IPS-11a (cell line): Measurements from ENCODE around the gene LGR6.

Experiments used
- H3K4me3 ChIP-seq: one replicate; pipeline ENCODE4 v1.5.1; 2013; ENCODE audit warnings: low read depth, low read length, control low read depth

LGR6 gene

DNA sequence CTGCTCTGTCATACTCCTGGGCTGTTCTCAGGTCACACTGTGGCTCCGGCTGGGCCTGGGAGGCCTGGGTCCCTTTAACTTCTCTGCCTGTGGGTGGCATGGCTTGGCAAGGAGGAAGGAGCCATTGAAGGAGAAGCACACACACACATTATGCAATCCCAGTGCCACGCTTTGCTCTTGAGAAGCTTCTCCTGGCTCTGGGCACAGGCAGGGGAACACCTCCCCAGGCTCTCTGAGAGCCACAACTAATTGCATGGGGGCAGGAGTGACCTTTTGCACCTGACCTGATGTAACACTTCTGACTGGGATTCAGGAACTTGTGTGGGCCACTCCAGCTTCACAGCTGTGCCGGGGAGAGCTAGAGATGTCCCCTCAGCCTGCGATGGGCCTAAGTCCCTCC, 23.1 kb downstream of the LGR6 start:
- no peak overlapping the region for H3K4me3 ChIP-seq

DNA sequence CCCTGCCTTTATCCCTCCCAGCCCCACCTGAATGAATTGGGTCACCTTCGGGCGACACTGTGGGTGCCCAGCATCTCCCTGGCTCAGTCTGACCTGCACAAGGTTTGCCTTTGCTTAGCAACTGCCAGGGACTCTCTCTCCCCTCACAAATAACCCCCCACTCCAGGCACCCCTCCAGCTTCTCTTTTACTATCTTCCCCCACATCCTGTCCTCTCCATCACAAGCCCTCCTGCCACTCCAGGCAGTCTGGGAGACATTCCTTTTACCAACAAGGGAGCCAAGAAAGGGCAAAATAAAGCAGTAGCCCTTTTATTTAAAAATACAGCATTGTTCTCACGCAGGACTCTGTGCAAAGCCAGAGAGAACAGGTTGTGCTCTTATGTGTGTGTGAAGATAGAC, 23.9 kb downstream of the LGR6 start:
- H3K4me3 ChIP-seq, result no peak overlapping the region

DNA sequence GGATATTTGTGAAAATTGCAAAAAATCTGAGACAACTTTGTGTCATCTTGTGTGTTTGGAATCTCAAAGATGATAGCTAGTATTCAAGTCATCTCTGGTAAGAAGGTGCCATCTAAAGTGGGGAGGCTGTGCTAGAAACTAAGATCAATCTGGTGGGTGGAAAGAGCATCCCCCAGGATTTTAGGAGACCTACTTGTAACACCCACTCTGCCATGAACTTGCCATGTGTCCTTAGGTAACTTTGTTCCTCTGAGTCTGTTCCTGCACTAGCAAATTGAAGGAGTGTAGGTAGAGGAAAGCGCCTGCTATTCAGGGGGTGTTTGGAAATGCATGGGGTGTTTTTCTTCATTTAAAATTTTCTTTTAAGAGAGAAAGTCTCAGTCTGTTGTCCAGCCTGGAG, 24.4 kb downstream of the LGR6 start:
- no peak overlapping the region for H3K4me3 ChIP-seq

DNA sequence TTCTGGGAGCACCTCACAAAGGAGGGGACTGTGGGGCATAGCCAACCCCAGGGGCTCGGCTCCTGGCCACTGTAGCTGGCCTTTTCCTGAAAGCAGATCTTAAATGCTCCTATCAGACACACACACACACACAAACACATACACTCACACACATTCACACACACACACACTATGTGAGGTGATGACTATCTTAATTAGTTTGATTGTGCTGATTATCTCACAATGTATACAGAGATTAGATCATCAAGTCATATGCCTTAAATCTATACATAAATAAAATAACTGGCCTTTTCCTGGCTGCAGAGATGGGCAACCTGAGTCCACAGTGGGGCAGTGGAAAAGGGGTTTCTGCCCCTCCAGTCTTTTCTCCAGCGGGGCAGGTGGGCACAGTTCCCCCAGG, 27.1 kb downstream of the LGR6 start:
- no peak overlapping the region for H3K4me3 ChIP-seq

DNA sequence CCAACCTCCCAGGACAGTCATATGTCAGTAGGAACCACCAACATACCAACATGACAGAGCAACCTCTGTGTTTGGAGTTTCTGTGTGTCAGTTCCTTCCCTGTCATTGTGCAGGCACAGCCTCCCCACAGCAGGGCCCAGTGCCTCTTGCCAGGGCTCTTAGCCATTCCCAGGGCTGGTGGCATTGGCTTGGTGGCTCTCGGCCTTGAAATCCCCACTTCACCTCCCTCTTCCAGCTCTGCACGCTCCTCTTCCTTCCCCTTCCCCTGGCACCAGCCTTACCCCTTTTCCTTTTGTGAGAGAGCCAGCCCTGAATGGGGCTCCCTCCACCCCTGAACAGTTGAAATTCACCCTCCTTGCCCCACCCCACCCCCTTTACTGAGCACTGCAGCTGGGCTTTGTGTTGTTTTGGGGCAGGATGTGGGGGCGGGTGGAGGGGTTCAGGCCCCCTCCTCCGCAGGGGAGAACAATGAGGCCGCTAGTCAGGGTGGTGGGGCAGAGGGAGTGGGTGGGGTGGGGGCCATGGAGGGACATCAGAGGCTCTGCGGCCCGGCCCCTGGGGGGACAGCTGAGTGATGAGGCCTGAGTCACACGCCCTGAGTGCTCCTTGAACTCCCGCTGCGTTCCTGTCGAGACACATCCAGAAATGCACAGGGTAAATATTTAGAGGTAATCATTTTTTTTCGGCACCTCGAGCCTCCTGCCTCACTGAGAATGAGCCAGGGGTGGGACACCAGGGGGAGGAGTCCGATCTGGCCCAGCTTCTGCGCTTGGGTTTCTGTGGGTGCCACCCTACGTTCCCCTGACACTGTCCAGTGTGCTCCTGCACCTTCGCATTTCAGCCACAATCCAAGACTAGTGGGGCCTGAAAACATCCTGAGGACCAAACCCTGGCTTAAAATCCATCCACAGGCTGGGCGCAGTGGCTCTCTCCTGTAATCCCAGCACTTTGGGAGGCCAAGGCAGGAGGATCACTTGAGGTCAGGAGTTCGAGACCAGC, 28.6 kb downstream of the LGR6 start:
- H3K4me3 ChIP-seq, result no peak overlapping the region

DNA sequence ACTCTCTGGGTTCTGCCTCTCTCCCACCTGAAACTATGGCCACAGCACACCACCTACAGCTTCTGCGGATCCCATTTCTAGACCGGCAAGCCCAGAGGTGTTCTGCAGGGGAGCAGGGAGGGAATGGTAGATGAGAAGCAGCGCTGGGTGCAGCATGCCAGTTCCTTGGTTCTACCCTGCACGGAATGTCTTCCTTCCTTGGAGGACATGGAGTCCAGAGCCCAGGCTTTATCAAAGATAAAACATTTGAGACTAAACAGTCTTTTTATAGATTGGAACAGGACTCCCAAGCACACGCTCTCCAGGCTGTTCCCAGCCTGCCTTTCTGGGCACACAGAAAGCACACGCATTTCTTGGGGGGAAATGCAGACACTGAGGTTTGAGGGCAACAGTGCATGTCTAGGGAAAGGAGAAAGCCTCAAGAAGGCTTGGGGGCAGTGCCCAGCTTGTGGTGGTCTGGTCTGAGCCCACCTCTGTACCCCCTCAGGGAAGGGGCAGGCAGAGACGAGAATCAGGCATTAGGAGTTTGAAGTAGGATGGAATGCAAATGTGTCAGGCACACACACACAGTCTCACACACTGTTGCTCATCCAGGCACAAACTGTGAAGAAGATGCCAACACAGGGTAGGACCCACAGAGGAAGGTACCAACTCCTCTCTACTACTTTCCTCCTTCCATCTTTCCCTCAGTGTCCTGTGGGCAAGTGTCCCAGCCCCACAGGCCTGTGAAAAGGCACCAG, 29.7 kb downstream of the LGR6 start:
- no peak overlapping the region for H3K4me3 ChIP-seq

DNA sequence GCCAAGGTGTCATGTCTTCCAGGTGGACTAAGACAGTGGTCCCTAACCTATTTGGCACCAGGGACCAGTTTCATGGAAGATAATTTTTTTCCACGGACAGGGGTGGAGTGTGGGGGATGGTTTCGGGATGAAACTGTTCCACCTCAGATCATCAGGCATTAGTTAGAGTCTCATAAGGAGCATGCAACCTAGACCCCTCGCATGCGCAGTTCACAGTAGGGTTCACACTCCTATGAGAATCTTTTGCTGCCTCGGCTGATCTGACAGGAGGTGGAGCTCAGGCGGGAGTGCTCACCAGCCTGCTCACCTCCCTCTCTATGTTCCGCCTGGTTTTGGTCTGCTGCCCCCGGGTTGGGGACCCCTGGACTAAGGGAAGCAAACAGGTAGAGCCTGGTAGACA, 30.9 kb downstream of the LGR6 start:
- H3K4me3 ChIP-seq, result no peak overlapping the region

DNA sequence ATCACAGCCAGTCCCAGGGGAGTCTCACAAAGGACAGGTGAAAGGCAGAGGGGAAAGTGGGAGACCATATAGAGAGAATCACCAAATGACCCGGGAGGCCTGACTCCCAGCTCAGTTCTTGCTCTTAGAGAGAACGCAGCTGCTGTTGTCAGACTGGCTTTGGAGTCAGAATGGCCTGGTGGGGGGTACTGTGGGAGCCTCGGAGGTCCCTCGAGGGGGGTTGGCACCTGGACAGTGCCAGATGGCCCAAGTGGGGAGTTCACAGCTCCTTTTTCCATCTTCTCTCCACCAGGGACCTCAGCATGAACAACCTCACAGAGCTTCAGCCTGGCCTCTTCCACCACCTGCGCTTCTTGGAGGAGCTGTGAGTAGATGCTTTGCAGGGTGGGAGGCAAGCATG, 31.5 kb downstream of the LGR6 start:
- H3K4me3 ChIP-seq, result no peak overlapping the region

DNA sequence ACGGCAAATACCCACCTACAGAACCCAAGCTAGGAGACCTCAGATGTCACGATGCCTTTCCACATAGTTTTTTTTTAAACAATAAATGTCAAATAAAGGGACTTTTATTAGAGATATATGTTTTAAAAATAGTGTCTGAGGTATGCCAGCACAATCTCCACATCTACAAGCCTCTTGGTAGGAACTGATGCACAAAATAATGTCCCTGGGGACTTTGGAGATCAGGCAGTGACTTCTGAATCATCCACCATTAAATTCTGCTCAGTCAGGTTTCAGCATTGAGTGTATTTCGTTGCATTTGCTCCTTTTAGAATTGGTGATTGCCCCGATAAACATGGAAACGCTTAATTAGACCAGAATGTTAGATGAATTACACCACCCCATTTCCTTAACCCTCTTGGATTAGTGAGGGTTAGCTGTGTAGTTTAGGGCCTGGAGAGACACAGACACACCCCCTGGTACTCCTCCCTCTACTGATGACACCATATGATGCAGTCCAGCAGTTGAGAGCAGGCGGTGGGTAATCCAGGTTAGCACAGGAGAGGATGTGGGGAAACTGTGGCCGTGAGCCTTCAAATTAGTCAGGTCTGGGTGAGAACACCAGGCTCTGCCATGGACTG, 33.6 kb downstream of the LGR6 start:
- no peak overlapping the region for H3K4me3 ChIP-seq

DNA sequence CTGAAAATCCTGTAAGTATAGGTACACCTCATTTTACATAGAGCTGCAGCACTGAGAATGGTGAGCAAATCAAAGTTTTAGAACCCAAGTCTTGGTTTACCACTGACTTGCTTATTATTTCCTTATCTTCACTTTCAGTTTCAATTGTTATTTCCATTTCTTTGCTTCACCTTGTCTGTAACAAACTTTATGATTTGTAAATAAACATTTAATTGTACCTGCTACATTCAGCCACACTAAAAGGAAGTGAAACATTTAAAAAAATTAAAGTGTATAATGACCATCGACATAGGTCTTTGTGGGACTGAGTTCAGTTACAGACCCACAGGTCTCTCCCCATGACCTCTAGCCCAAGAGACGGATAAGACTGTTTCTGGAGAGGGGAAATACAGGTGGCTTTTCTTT, 34.4 kb downstream of the LGR6 start:
- H3K4me3 ChIP-seq, result no peak overlapping the region

DNA sequence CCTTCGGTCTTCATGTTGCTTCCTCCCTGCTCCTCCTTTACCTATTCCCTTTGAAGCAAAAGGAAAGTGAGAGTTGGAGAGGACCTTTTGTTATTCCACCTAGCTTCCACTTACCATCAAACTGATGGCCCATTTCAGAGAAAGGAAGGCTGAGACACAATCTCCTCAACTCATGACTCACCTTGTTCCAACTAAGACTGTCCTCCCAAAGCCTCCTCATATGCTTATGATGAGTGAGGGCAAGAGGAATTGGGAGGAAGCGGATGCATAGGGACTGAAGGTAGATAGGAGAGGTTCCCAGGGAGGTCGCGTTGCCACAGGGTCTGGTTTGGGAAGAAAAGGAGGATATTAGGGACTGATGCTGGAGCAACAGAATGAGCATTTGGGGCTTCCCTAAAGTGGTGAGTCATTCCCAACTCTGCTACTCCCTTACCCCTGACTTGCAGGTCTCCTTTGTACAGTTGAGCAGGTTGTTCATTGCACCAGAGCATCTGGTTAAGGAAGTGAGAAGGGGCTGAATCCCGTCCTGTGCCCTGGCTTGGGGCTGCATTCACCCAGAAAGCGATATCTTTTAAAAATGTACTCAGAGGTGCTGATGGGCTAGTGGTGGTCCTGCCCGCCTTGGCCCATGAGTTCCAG, 35.0 kb downstream of the LGR6 start:
- H3K4me3 ChIP-seq, result no peak overlapping the region

DNA sequence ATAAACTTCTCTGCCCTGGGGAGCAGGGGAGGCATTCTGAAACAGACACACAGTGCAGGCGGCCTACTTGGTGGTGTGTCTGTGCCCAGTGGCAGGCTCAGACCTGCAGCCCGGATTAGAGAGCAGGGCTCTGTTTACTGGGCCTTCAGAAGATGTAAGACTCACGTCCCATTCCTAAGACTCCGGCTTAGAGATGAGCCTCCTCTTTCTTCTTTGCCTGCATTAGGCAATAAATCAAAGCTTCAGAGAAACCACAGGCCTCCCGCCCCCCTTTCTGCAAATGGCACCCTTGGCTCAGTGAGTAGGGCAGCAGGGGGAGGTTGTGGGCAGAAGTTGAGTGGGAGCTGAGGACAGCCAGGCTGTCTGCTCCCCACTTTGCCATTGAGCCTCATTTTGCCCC, 35.8 kb downstream of the LGR6 start:
- H3K4me3 ChIP-seq, result no peak overlapping the region

DNA sequence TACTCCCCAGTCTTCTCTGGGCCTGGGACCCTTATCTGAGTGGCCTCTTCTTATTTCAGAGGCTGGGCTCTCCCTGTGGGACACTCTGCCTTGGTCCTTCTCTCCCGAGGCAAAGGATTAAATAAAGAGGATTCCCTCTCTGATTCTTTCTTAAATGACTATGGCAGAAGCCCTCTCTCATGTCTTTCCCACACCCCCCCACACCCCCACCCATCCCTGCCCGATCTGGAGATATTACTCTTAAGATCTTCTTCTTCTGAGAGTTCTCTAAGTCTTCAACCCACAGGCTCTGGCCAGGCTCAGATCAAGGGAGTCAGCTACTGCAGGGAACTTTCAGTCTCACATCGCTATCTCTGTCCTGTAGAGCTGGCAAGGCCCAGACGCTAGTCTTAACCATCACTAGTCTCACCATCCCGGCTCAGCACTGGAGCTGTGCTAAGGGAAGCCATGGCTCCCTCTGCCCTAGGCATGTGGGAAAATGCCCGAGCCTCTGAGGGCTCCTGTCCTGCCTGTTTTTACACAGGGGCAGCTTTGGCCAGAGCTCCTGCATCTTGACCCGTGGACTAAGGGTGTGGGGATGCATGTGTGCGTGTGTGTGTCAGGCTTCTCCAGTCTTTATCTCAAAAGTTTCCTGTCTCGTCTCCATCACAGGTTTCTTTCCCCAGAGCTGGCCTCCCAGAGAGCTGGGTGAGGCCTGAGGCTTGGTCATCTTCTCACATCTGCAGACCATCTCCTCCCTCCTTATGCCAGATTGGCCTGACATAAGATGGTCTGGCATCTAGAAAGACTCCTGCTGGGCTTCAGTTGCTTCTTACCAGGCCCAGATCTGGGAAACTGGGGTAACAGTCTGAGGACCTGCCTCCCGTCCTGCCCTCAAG, 36.7 kb downstream of the LGR6 start:
- H3K4me3 ChIP-seq, result no peak overlapping the region

DNA sequence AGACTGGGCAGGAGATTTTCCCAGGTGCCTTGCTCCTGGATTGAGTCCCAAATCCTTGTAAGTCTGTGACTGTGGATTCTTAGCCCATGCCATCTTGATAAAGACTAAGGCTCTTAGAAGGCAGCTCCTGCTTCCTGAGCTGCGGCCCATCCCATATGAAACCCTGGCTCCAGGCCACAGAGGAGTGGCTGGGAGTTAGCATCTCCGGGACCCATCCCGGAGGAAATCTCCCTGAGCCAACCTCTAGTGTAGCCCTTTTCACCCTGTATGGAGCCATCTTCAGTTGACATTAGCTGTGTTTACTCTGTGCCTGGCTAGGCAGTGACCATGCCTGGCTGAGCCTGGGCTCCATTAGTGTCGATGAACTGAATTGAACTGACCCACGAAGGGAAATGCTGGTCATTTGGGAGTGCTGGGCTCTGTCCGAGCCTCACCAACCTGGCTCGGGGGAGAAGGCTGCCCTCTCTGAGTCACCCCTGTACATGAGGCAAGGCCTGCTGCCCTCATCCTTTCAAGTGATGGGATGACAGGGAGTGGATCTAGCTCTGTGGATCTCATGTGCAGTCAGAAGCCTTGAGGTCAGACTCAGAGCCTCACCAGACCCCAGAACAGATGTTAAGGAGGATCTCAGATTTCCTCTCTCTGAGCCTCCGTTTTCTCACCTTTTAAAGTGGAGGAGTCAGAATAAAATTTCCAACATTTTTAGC, 37.5 kb downstream of the LGR6 start:
- no peak overlapping the region for H3K4me3 ChIP-seq

DNA sequence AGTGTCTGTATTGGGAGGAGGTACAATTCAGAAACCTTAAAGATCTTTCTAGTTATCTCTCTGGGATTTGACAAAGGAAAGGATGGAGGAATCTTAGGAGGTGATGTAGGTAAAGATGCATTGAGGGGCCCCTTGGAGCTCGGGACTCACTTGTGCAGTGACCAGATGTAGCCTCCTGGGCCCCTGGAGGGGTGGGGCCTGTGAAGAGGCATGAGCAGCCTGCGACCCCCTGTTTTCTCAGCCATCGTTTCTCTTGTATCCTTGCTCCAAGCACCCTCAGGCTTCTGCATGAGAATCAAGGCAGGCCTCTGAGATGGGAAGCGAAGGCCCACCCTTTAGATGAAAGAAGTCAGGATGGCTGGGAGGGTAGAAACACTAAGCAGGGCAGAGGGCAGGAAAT, 39.6 kb downstream of the LGR6 start:
- no peak overlapping the region for H3K4me3 ChIP-seq

DNA sequence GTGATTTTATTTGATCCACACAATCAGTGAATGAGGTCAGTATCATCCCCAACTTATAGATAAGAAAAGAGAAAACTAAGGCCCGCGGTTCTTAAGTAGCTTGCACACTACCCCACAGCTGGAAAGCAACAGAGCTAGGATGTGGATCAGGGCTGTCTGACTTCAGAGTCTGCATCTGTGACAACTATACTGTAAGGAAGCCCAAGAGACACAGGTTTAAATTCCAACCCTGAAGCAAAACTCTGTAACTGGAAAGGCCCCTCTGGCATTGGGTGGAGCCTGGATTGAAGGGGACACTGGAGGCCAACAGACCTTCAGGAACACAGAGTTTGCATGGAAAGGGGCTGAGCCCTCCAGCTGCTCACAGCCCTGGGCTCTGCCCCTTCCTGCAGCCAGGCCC, 40.2 kb downstream of the LGR6 start:
- H3K4me3 ChIP-seq, result no peak overlapping the region

DNA sequence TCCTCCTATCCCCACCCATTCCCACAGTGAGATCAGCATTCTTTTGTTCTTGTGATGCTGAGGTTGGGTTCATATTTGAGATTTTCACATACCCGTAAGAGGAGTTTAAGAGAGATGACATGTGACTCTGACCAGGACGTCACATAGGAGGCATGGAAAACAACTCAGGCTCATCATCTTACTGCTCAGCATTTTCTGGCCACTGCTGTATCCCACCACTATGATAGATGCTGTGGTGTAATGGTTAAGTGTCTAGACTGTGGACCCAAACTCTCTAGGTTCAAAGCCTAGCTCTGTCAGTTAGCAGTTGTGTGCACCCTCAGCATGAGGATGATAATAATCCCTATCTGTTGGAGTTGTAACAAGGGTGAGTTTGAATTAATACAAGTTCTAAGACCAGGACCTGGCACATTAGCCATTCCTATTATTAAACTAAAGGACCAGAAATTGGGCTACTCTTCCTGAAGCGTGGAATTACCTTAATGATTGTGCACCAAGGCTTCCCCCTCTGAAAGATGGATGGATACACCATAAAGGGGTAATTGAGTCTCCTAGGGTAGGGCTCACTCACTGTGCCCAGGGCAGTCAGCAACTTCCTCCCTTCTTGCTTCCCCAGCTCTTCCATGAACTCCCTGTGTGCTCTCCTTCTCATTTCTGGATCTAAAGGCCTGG, 40.9 kb downstream of the LGR6 start:
- H3K4me3 ChIP-seq, result no peak overlapping the region

DNA sequence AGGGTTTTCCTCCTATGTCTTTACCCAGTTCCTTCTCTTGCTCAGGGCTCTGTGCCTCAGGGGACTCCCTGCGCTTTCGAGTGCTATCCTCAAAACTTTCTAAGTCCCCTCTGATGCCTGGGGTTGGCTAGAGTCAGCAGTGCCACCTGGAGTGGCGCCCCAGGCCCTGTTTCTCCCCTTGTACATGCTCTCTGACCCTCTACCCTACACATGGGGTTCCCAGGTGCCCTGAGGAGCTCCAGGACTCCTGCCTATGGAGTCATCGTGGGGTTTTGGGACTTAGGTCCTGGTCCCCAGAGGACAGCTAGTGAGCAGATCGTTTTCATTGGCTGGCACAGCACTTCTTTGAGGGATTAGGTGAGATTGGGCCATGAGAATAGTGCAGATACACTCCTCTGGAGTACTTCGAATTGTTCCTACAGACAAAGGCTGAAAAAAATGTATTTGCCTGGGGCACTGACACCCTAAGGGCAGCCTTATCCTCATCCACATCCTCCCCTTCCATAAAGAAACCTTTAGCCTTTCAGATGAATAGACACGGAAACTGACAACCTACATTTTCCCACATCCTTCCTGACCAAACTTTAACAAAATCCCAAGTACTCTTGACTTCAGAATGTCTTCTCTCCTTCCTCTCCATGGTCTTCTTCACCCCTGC, 41.5 kb downstream of the LGR6 start:
- H3K4me3 ChIP-seq, result no peak overlapping the region
